H1 (cell line): ENCODE measurements around the gene PCDH9. TPM values are rescaled to one million over a fixed set of nuclear protein-coding genes. Genes with fewer than 3 reads are reported as not detected.

Source experiments
- CTCF ChIA-PET: fragments of 300-600 bp; sonication (Branson Sonifier 250); formaldehyde crosslinking; loops from one replicate; lab custom pipeline; 2021; ENCODE audit not compliant: partially characterized antibody; lab: Charles Lee
- POLR2A ChIA-PET: fragments of 300-600 bp; sonication (Branson Sonifier 250); formaldehyde crosslinking; loops from one replicate; lab custom pipeline; 2021; ENCODE audit warnings: inconsistent platforms; ENCODE audit not compliant: partially characterized antibody; lab: Charles Lee
- DNase-seq, 2 experiments: peaks; one replicate each; pipeline versions ENCODE4 v3.0.0 to v3.0.0-alpha.2; 2010 to 2022; ENCODE audit warnings: low spot score in 2 of 2, low read depth in 1 of 2, mixed read lengths in 1 of 2
- FAIRE-seq: peaks from 2 replicates; lab custom pipeline; 2011; peaks lifted over from hg19 to GRCh38; lab: Jason Lieb, UNC
- H2AFZ ChIP-seq: 2 replicates; pipeline ENCODE4 v1.8.1; 2012; ENCODE audit warnings: low read length, inconsistent platforms
- H2AK5ac ChIP-seq: 2 replicates; pipeline ENCODE4 v1.6.1; 2013; ENCODE audit warnings: low read depth, low read length
- H2BK120ac ChIP-seq: replicated peaks from 2 replicates; pipeline ENCODE3; 2013; ENCODE audit warnings: low read depth, low read length, inconsistent platforms
- H2BK12ac ChIP-seq: 2 replicates; pipeline ENCODE4 v1.6.1; 2013; ENCODE audit warnings: low read depth, low read length
- H2BK15ac ChIP-seq: 2 replicates; pipeline ENCODE4 v1.6.1; 2013; ENCODE audit warnings: low read length
- H2BK20ac ChIP-seq: 2 replicates; pipeline ENCODE4 v1.6.1; 2013; ENCODE audit warnings: low read length
- H2BK5ac ChIP-seq: 2 replicates; pipeline ENCODE4 v1.6.1; 2013; ENCODE audit warnings: low read depth, low read length
- H3K14ac ChIP-seq: 2 replicates; pipeline ENCODE4 v1.6.1; 2013; ENCODE audit warnings: inconsistent platforms; ENCODE audit not compliant: insufficient read length
- H3K18ac ChIP-seq: 2 replicates; pipeline ENCODE4 v1.6.1; 2013; ENCODE audit warnings: low read length; ENCODE audit errors: extremely low read depth
- H3K23ac ChIP-seq: 2 replicates; pipeline ENCODE4 v1.6.1; 2013; ENCODE audit warnings: inconsistent platforms; ENCODE audit not compliant: insufficient read length
- H3K23me2 ChIP-seq: 2 replicates; pipeline ENCODE4 v1.6.1; 2013; ENCODE audit warnings: low read depth, low read length
- H3K27ac ChIP-seq: 2 replicates; pipeline ENCODE4 v1.6.1; 2011; ENCODE audit warnings: low read depth, low read length, inconsistent platforms
- H3K27me3 ChIP-seq, 4 experiments: replicated peaks in 1 of 4; 1 replicate in 1 of 4; 2 replicates in 3 of 4; pipeline versions ENCODE4 v1.6.1 to v1.8.1; 2011 to 2013; ENCODE audit warnings: low read length in 3 of 4, mild to moderate bottlenecking in 3 of 4, inconsistent platforms in 2 of 4, mixed read lengths in 2 of 4, moderate library complexity in 1 of 4; ENCODE audit not compliant: control insufficient read depth in 3 of 4, insufficient read depth in 3 of 4; ENCODE audit errors: extremely low read depth in 1 of 4
- H3K36me3 ChIP-seq, 4 experiments: 2 replicates each; pipeline versions ENCODE4 v1.6.1 to v1.8.1; 2011 to 2013; ENCODE audit warnings: mild to moderate bottlenecking in 4 of 4, low read length in 3 of 4, moderate library complexity in 2 of 4, control low read depth in 1 of 4, inconsistent platforms in 1 of 4; ENCODE audit not compliant: insufficient read depth in 4 of 4, control insufficient read depth in 2 of 4
- H3K4ac ChIP-seq: replicated peaks from 2 replicates; pipeline ENCODE3; 2013; ENCODE audit warnings: low read length, low read depth, mixed read lengths, inconsistent platforms; ENCODE audit not compliant: insufficient read length
- H3K4me1 ChIP-seq, 4 experiments: replicated peaks in 1 of 4; 1 replicate in 1 of 4; 2 replicates in 3 of 4; pipeline versions ENCODE4 v1.6.1 to v1.8.1; 2011 to 2013; ENCODE audit warnings: low read length in 3 of 4, inconsistent platforms in 2 of 4, mixed read lengths in 1 of 4; ENCODE audit not compliant: insufficient read depth in 4 of 4, control insufficient read depth in 3 of 4
- H3K4me2 ChIP-seq, 2 experiments: 2 replicates each; pipeline versions ENCODE4 v1.6.1 to v1.8.1; 2011 to 2013; ENCODE audit warnings: low read depth in 2 of 2, low read length in 2 of 2, control low read depth in 1 of 2, inconsistent platforms in 1 of 2, mild to moderate bottlenecking in 1 of 2; ENCODE audit not compliant: insufficient read depth in 1 of 2
- H3K4me3 ChIP-seq, 4 experiments: fragments of 200-600, 300-600 bp in 1 of 4; sonication (generic), shearing (Covaris generic), sonication (Bioruptor Twin) in 1 of 4; 2 replicates each; pipeline versions ENCODE4 v1.5.1 to v1.8.1; 2011 to 2016; ENCODE audit warnings: low read length in 4 of 4, low read depth in 3 of 4, control low read depth in 2 of 4, inconsistent platforms in 2 of 4, mild to moderate bottlenecking in 2 of 4, mixed read lengths in 1 of 4, moderate library complexity in 1 of 4; ENCODE audit not compliant: insufficient read depth in 2 of 4; ENCODE audit errors: extremely low read depth in 1 of 4
- H3K56ac ChIP-seq: replicated peaks from 2 replicates; pipeline ENCODE3; 2013; ENCODE audit warnings: low read depth, mild to moderate bottlenecking, mixed read lengths, low read length, inconsistent platforms; ENCODE audit not compliant: insufficient read length
- H3K79me1 ChIP-seq: 2 replicates; pipeline ENCODE4 v1.6.1; 2013; ENCODE audit warnings: low read depth, low read length, control low read depth
- H3K79me2 ChIP-seq, 2 experiments: 2 replicates each; pipeline versions ENCODE4 v1.6.1 to v1.8.1; 2012 to 2013; ENCODE audit warnings: low read length in 2 of 2, mild to moderate bottlenecking in 2 of 2, inconsistent platforms in 1 of 2; ENCODE audit not compliant: insufficient read depth in 2 of 2, control insufficient read depth in 1 of 2
- H3K9ac ChIP-seq, 4 experiments: replicated peaks in 1 of 4; 1 replicate in 1 of 4; 2 replicates in 3 of 4; pipeline versions ENCODE4 v1.6.1 to v1.8.1; 2011 to 2013; ENCODE audit warnings: low read depth in 3 of 4, low read length in 3 of 4, control low read depth in 2 of 4, mild to moderate bottlenecking in 2 of 4, moderate library complexity in 2 of 4, inconsistent platforms in 1 of 4; ENCODE audit errors: extremely low read depth in 1 of 4
- H3K9me3 ChIP-seq, 2 experiments: 2 replicates each; pipeline versions ENCODE4 v1.6.1 to v1.8.1; 2012 to 2013; ENCODE audit warnings: mild to moderate bottlenecking in 2 of 2, moderate library complexity in 2 of 2, control low read depth in 1 of 2, inconsistent platforms in 1 of 2, low read depth in 1 of 2, low read length in 1 of 2, mixed read lengths in 1 of 2; ENCODE audit not compliant: insufficient read depth in 2 of 2
- H4K20me1 ChIP-seq, 2 experiments: replicated peaks in 1 of 2; 2 replicates each; pipeline versions ENCODE3 to v1.8.1; 2011 to 2013; ENCODE audit warnings: inconsistent platforms in 2 of 2, low read length in 2 of 2, mild to moderate bottlenecking in 1 of 2; ENCODE audit not compliant: insufficient read depth in 2 of 2, control insufficient read depth in 1 of 2
- H4K5ac ChIP-seq: 2 replicates; pipeline ENCODE4 v1.6.1; 2013; ENCODE audit warnings: low read length, low read depth, mixed read lengths, inconsistent platforms; ENCODE audit not compliant: insufficient read length
- H4K8ac ChIP-seq: 2 replicates; pipeline ENCODE4 v1.8.0; 2013; ENCODE audit warnings: mild to moderate bottlenecking, moderate library complexity, low read length, inconsistent platforms; ENCODE audit not compliant: insufficient read depth; ENCODE audit errors: extremely low read depth
- H4K91ac ChIP-seq: replicated peaks from 2 replicates; pipeline ENCODE3; 2013; ENCODE audit warnings: low read length, mixed read lengths, inconsistent platforms; ENCODE audit not compliant: insufficient read length
- ASH2L ChIP-seq: fragments of 200-600, 300-600 bp; sonication (generic); IDR thresholded peaks from one replicate; pipeline ENCODE4 v1.7.1; 2017; ENCODE audit warnings: low read length
- BCL11A ChIP-seq, 2 experiments: IDR thresholded peaks; one replicate each; pipeline ENCODE4 v1.6.1; 2011; ENCODE audit warnings: low read depth in 2 of 2, low read length in 2 of 2, mild to moderate bottlenecking in 2 of 2
- CBX5 ChIP-seq: fragments of 300-800, 300-1000 bp; sonication (generic); IDR thresholded peaks from 2 replicates; pipeline ENCODE4 v1.7.1; 2016; ENCODE audit warnings: antibody characterized with exemption, low read length, low read depth
- CREB1 ChIP-seq: IDR thresholded peaks from 2 replicates; pipeline ENCODE4 v1.6.1; 2012; ENCODE audit warnings: inconsistent platforms
- EGR1 ChIP-seq: IDR thresholded peaks from 2 replicates; pipeline ENCODE4 v1.6.1; 2011; ENCODE audit warnings: low read depth, low read length, borderline replicate concordance
- FOSL1 ChIP-seq: IDR thresholded peaks from 2 replicates; pipeline ENCODE4 v1.6.1; 2011; ENCODE audit warnings: mild to moderate bottlenecking, low read depth, low read length, moderate library complexity; ENCODE audit not compliant: insufficient read depth
- GABPA ChIP-seq: IDR thresholded peaks from 2 replicates; pipeline ENCODE4 v1.6.1; 2011; ENCODE audit warnings: mild to moderate bottlenecking, low read length, moderate library complexity, borderline replicate concordance; ENCODE audit not compliant: insufficient read depth
- HDAC6 ChIP-seq: IDR thresholded peaks from one replicate; pipeline ENCODE4 v1.7.1; 2012; ENCODE audit warnings: low read depth, mild to moderate bottlenecking, inconsistent platforms, low read length, moderate library complexity
- MAX ChIP-seq: IDR thresholded peaks from 2 replicates; pipeline ENCODE4 v1.6.1; 2012; ENCODE audit warnings: inconsistent platforms
- POLR2A ChIP-seq, 2 experiments: IDR thresholded peaks; 1 replicate in 1 of 2; 2 replicates in 1 of 2; pipeline ENCODE4 v1.6.1; 2011; ENCODE audit warnings: low read depth in 2 of 2, low read length in 2 of 2, mild to moderate bottlenecking in 2 of 2; ENCODE audit errors: control extremely low read depth in 1 of 2
- RBBP5 ChIP-seq: IDR thresholded peaks from 2 replicates; pipeline ENCODE4 v1.7.1; 2012; ENCODE audit warnings: low read depth, mild to moderate bottlenecking, inconsistent platforms, low read length, moderate library complexity, borderline replicate concordance
- SIRT6 ChIP-seq: IDR thresholded peaks from one replicate; pipeline ENCODE4 v1.7.1; 2012; ENCODE audit warnings: low read length, inconsistent platforms
- TCF12 ChIP-seq: IDR thresholded peaks from 2 replicates; pipeline ENCODE4 v1.6.1; 2011; ENCODE audit warnings: low read depth, mild to moderate bottlenecking, low read length
- TEAD4 ChIP-seq: IDR thresholded peaks from 2 replicates; pipeline ENCODE4 v1.6.1; 2012; ENCODE audit warnings: low read depth, low read length, inconsistent platforms, mixed read lengths
- USF2 ChIP-seq: IDR thresholded peaks from 2 replicates; pipeline ENCODE4 v1.6.1; 2011; ENCODE audit warnings: low read length, improper control_type of control experiment
- polyA plus RNA-seq, 7 experiments: library from polyadenylated mRNA; depleted of rRNA in 3 of 7; stranded (reverse) in 5 of 7; unstranded in 2 of 7; fragments of >200 nt in 5 of 7; fragments of 200-250 nt in 2 of 7; gene quantifications; 1 replicate in 5 of 7; 2 replicates in 1 of 7; 4 replicates in 1 of 7; pipeline versions ENCODE4 v1.2.1 to v1.2.3, GENCODE V29; 2011 to 2013; ENCODE audit warnings: missing spikeins in 2 of 7, mixed read lengths in 2 of 7
- total RNA-seq: library from RNA; stranded (reverse); fragmentation: NEBNext Ultra II Directional; extraction: Animal tissue kit (Norgen Biotek cat#: 25700); gene quantifications from 2 replicates; pipeline ENCODE4 v1.2.1, GENCODE V29; 2021

Gene PCDH9
- total and polyA plus RNA-seq, 2 of the 8 experiments (the other 6 are each of a cell fraction or from before 2014, with no cell fraction given), result 0.12 to 0.60 TPM

GRCh38 chr13:66501181-66501580, 729.0 kb downstream of the PCDH9 start:
- H2BK20ac ChIP-seq, result no peak overlapping the region
- CTCF ChIA-PET, result interaction anchor here (1.6 kb wide), 1 partner anchor 9 kb away, joined by 5 read pairs; no protein-coding TSS in a partner anchor
- H3K4me1 ChIP-seq, result peaks cover 0 to 14% (median 2%) of the 10 kb centered on the region in 4 experiments; a peak in 2 of 7 replicates
- no peak overlapping the region for H4K91ac ChIP-seq
- POLR2A ChIA-PET, result no interaction called here
- H2BK15ac ChIP-seq, result no peak overlapping the region
- H3K9me3 ChIP-seq, result no peaks in the 10 kb centered on the region
- H3K4me2 ChIP-seq, result no peak overlapping the region
- FAIRE-seq (no peak), DNase-seq (no peak)
- H3K56ac ChIP-seq, result no peak overlapping the region
- no peak overlapping the region for H2BK12ac ChIP-seq
- no peak overlapping the region for H4K5ac ChIP-seq
- H3K9ac ChIP-seq, result no peak overlapping the region
- no peak overlapping the region for H3K4ac ChIP-seq
- H2BK5ac ChIP-seq, result no peak overlapping the region
- H4K20me1 ChIP-seq, result no peaks in the 10 kb centered on the region
- no peak overlapping the region for H3K23ac ChIP-seq
- H3K36me3 ChIP-seq, result no peaks in the 10 kb centered on the region
- H3K23me2 ChIP-seq, result no peaks in the 10 kb centered on the region
- H3K14ac ChIP-seq, result no peak overlapping the region
- no peak overlapping the region for H3K27ac ChIP-seq
- TF ChIP-seq GABPA (no peak), TEAD4 (no peak), SIRT6 (no peak), FOSL1 (no peak), HDAC6 (no peak), MAX (no peak), POLR2A (IDR thresholded peaks at IDR 0.05; ENCODE audit: control extremely low read depth in 1 of 2, low read depth in 2 of 2, low read length in 2 of 2) (no peak), USF2 (no peak), EGR1 (no peak), TCF12 (no peak), CBX5 (no peak), CREB1 (no peak), BCL11A (IDR thresholded peaks at IDR 0.05; ENCODE audit: low read depth in 2 of 2, low read length in 2 of 2) (no peak), RBBP5 (no peak), ASH2L (no peak)
- H3K79me1 ChIP-seq, result no peaks in the 10 kb centered on the region
- no peaks in the 10 kb centered on the region for H3K27me3 ChIP-seq
- no peak overlapping the region for H2AK5ac ChIP-seq
- H3K18ac ChIP-seq, result no peak overlapping the region
- no peak overlapping the region for H4K8ac ChIP-seq
- H3K4me3 ChIP-seq, result no peak overlapping the region
- no peaks in the 10 kb centered on the region for H3K79me2 ChIP-seq
- H2AFZ ChIP-seq, result no peak overlapping the region
- no peak overlapping the region for H2BK120ac ChIP-seq
